DOHH2 (cell line): ENCODE measurements around the gene ARHGEF26.

Source experiments
- CTCF ChIP-seq: fragments of 200-600 bp; sonication (generic); IDR thresholded peaks from one replicate; pipeline ENCODE4 v1.5.1; 2014; ENCODE audit warnings: antibody characterized with exemption, mild to moderate bottlenecking, low read depth, low read length; ENCODE audit not compliant: poor library complexity, severe bottlenecking
- EZH2phosphoT487 ChIP-seq: fragments of 200-600 bp; sonication (generic); IDR thresholded peaks from 2 replicates; pipeline ENCODE4 v1.6.1; 2017; ENCODE audit warnings: borderline replicate concordance, mild to moderate bottlenecking, antibody characterized with exemption, low read length, moderate library complexity, mixed read lengths

- TF ChIP-seq CTCF (no peak), EZH2phosphoT487 (no peak)
Observed at GRCh38 chr3:154294016-154294415, 172.8 kb downstream of the ARHGEF26 start.
